ENCODE results near the gene FAM131C. TPM values are rescaled to one million over a fixed set of nuclear protein-coding genes. Genes with fewer than 3 reads are reported as not detected.
"Not testable (repeated sequence)": the region's sequence is repeated elsewhere in the genome, so short reads cannot be mapped to it uniquely, and the experiment has no call there.

The FAM131C gene
- total RNA-seq, 1 donor from 2014 or later = 0.72 TPM

DNA sequence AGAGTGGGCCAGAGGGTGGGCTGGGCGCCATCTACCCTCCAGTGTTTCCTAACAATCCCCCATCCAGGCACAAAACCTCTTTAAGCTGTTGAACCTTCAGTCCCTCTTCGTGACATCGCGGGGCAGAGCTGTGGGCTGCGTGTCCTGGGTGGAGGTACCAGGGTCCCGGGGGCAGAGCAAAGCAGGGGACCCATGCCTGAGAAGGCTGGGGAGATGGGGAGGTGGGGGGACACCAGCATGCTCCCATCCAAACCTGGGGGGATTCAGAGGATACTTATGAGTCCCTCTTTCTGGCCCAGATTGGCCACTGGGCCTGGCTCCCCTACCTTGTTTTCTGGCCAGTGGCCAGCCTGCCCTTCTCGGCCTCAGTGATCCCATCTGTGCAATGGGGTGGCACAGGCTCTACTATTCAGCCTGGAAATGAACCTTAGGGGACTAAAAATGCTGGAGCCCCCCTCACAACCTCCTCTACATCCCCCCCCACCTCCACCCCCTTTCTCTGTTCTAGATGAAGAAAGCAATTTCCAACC is 40.3 kb downstream of the FAM131C start:
- not testable (repeated sequence) for DNase-seq

DNA sequence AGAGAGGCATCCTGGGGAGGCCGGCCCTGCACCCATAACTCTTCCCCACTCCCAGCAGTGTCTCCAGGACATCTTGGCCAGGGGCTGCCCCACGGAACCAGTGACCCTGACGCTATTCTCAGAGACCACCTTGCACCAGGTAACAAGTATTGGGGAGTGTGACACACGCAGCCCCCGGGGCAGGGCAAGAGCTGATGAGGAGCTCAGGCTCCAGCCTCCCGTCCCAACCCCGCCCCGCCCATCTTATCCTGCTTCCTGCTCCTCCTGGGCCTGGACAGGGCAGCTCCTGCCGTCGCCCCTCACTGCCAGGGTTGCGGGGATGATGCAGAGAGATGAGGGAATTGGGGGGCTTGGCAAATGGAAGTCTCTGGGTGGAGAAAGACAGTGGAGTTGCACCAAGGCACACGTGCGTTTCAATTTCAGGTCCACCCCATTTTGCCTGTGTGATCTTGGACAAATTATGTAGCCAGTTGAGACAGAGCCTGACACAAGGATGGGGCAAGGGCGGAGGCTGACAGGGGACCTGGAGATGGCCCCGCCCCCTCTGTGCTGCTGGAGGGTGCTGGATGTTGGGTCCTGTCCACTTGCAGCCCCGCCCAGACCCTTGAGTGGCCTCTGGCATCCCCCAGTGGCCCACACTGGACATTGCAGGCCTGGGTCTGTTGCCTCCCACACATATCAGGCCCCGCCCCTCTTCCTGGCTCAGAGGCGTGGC is 40.9 kb downstream of the FAM131C start:
- peak; percentile 91 for DNase-seq

DNA sequence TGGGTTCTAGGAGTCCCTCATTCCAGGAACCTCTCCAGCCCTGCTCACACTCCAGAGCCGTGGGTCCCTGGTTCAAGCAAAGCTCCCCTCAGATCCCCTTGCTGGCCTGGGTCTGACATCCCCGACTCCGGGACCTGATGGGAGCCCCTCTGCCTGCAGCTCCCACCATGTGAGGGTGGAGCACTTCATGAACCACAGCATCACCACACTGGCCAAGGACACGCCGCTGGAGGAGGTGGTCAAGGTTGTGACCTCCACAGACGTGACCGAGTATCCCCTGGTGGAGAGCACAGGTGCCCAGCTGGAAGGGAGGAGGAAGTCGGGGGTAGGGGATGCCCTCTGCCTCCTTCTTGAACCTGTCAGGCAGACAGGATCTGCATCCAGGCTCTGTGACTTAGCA is 41.9 kb downstream of the FAM131C start:
- DNase-seq = no peak

DNA sequence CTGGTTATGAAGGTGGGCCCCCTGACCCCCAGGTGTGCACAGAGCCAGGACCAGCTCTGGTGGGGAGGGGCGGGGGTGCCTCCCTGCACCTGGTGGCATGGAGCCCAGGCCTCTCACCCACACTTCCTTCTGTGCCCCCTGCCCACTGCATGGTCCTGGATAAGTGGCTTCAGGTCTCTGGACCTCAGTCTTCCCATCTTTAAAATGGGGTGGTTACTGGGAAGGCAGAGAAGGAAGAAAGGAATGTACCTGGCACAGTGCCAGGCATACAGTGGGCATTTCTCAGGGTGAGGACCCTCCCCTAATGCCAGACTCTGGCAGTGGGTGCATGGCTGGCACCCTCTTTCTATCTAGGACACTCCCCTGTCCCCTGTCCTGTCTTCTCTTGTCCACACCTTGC is 44.2 kb downstream of the FAM131C start:
- no peak for DNase-seq

DNA sequence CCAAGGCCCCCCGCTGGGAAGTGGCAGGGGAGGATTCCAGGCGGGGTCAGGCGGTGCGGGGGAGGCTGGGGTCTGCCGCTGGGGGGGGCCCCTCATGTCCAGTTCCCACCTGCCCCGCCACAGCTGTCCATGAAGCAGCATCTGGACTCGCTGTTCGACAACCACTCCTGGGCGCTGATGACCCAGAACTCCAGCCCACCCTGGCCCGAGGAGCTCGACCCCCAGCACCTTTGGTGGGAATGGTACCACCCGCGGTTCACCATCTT is 44.5 kb downstream of the FAM131C start:
- not testable (repeated sequence) for DNase-seq

DNA sequence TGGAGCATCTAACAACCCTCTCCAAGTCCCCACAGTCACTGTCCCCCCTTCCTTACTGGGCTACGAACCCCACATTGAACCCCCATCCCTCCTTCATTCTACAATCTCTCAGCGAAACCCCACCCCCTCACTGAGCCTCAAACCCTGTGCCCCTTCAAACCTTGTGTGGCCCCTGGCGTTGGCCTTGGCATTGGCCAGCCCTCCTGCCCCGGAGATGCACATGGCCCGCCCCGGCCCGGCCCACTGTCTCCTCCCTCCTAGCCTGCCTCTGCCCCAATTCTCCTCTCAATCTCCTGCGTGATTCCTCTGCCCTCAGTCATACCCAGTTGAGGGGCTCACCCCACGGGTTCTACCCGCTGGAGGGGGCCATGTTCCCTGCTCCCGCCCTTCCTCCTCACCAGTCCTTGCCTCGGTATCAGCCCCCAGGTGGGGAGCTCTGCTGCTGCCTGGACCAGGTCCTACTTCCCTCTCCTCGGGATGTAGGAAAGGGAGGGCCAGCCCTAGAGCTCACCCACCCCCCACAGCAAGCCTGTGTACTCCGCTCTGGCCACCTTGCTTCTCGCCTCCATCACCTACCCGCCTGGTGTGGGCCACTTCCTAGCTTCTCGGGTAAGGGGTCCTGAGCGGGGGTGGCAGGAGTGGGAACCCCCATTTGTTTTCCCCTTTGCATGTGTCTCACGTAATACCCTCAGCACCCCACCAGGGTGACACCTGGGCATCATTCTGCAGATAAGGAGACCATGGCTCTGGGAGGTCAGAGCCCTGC is 45.0 kb downstream of the FAM131C start:
- no peak for DNase-seq

DNA sequence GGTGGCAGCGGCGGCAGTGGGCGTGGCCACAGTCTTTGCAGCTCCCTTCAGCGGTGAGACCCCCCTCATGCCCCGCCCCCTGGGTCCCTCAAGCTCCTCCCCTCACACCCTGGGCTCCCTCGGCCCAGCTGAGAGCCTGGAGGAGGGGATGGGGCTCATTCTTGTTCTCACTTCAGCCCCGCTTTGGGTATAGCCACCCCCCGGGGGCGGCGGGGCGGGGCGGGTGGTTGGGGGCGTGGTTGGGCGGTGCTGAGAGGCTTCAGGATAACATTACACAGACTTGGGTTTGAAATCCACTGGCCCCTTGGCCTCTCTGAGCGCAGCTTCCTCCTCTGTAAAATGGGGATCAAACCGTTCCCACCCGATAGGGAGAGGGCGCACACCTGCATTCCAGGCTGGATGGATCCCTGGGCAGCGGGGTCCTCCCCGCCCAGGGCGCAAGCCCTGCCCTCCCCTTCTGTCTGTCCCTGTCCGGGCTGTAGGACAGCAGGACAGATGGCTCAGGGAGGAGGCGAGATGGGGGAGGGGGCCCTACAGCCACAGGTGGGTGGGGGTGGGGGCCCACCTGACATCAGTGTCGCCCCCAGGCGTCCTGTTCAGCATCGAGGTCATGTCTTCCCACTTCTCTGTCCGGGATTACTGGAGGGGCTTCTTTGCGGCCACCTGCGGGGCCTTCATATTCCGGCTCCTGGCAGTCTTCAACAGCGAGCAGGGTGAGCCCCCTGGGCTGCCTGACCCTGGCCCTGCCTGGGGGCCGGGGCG is 46.5 kb downstream of the FAM131C start:
- DNase-seq = peak; percentile 42

DNA sequence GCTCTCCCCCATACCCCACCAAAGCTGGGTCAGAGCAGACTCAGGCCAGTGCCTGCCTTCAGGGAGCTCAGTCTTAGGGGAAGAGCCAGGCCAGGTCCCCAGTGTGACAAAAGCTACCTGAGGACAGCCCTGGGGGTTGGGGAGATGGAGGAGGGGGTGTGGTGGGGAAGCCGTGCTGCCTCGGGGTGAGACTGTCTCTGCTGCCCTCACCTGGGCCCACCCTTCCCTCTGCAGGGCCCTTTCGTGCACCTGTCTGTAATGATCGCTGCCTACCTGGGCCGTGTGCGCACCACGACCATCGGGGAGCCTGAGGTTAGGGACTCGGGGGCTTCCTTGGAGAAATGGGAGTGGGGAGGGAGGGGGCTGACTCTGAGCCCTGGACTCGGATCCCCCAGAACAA is 47.1 kb downstream of the FAM131C start:
- not testable (repeated sequence) for DNase-seq

DNA sequence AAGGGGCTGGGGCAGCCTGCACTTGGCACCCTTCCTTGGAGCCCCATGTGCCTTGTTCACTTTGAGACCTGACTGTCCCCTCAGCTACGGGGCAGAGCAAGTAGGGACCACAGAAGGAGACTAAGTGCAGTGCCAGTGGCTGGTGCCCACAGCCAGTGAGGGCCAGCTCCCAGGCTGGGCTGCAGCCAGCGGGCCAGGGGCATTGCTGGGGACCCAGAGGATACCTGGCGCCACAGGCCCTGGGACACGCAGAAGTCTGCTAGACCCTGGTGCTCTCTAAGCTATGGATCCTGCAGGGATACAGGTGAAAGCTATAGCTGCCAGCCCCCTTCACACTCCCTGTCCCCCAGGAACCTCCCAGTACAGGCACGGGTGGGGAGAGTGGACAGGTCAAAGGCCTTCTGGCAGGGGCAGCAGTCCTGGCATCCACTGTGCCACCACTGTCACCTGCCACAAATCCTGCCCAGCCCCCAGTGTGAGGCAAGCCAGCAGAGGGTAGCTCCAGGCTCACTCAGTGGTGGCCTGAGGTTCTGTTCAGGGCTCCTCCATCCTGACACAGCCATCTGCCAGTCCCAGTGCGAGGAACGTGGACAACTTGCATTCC is 50.3 kb downstream of the FAM131C start:
- DNase-seq = no peak

DNA sequence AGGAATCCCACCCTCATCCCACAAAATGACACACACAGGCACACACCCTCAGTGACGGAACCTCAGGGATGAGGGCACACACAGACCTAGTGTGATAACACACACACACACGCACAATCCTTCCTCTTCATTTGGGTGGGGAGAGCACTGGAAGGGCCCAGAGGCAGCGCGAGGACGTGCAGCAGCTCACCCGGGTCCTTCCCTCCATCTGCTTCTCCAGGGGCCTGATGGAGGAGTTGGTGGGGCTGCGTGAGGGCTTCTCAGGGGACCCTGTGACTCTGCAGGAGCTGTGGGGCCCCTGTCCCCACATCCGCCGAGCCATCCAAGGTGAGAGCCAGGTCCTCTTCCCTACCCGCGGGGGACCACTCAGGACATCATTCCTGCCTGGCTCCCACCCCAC is 51.1 kb downstream of the FAM131C start:
- DNase-seq = no peak

DNA sequence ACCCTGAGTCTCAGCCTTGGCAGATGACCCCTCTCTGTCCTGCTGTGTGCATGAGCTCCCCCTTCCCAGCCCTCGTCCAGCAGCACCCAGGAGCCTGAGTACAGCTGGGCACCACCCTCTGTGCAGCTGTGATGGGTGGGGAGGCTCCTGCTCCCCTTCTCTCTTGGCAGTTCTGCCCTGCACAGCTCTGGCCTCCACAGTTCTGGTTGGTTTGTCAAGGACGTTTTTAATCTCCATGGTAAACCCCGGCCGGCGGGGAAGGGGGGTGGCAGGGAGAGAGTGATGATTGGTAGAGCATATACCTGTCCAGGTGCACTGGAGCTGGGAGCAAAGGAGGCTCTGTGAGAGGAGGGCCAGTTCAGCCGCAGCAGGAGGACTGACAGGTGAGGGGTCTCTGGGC is 51.8 kb downstream of the FAM131C start, which contains the start of gene CLCNKA:
Gene CLCNKA, plus strand, starts transcription at position 356 of the 400 bp plus-strand sequence. CDS start 584 bp downstream, outside the sequence.
- DNase-seq = no peak

DNA sequence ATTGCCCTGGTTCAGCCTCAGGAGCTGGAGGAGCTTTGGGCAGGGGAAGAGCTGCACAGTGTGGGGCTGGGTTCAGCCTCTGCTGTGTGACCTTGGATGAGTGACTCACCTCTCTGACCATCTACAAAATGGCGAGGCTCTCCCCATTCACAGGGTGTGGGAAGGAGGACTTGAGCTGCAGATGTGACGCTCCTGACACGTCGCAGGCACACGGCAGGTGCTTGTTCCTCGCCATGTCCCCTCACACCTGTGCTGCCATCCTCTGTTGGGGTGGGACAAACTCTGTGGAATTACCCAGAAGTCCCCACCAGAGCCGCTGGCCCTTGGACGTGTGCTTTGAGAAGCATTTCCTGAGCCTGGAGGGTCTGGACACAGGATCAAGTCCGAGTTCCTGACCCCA is 52.6 kb downstream of the FAM131C start:
- not testable (repeated sequence) for DNase-seq

DNA sequence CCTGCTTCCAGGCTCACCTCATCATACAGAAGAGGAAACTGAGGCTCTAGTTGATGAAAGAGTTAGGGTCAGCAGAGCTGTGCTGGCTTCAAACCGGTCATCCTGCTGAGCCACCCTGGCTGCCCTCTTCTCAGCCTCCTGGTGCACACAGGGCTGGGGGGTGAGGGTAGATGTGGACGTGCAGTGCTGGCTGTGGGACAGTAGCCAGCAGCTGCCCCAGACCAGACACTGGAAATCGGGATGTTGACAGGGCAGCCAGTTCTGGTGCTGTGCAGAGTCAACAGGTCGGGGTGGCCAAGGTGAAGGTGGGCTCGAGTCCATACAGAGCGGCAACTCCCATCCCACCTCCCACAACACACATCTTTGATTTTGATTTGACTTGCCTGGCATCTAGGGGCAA is 53.1 kb downstream of the FAM131C start:
- DNase-seq = no peak

DNA sequence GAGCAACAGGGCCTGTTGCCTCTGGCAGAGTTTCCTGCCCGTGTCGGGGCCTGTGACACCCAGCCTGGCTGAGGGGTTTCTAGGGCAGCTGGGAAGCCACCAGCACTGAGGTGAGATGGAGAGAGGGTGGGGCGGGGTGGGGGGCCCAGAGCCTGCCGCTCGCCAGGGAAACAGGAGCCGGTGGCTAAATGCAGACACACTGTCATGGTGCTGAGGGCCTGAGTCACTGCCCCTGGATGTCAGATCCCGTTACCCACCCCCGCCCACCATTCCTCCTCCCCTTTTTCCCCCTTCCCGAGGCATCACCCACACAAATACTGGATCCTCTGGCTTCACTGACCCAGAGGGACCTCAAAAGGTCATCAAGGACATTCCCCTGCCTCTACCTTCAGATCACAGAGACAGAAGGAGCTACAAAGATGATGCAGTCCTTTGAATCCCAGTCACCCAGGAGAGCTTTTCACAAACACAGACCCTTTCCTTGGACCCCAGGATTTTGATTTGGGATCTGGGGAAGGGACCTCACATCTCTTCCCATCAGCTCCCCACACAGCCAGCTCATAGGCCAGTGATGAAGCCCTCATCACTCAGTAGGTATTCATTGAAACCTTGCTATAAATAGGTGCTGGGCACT is 53.7 kb downstream of the FAM131C start:
- DNase-seq = peak; percentile 63

DNA sequence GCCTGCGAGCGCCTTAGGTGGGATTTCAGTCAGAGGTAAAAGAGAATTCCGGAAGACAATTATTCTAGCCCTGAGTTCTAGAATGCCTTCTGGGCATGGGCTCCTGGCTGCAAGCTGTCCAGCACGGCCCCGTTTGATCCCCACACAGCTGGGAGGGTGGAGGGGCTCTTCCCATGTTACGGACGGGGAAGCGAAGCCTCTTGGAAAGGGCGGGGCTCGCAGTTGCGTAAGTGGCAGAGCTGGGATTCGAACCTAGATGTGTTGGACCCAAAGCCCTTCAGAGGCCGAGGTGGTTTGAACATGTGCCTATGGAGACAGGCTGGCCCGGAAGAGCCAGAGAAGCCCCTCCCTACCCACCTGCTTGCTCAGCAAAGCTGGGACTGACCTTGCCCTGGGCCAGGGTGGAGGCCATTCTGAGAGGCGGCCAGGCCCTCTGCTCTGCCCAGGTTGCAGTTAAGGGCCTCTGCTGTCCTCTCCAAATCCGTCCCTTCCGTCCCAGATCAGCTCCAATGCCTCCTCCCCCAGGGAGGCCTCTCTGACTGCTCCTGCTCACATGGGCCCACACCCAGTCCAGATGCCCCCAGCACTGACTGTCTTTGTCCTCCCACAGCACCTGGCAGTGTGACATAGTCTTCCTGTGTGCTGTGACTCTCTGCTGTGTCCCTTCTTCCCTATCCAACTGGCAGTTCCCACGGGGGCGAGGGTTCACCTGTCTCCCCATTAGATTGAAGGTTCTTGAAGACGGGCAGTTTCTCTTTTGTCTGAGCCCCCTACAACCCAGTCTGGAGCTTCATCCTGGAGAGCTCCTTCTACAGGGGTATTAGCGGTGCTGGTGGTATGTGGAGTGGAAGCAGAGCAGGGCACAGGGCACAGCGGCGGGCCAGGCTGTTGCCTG is 54.5 kb downstream of the FAM131C start:
- peak; percentile 37 for DNase-seq

DNA sequence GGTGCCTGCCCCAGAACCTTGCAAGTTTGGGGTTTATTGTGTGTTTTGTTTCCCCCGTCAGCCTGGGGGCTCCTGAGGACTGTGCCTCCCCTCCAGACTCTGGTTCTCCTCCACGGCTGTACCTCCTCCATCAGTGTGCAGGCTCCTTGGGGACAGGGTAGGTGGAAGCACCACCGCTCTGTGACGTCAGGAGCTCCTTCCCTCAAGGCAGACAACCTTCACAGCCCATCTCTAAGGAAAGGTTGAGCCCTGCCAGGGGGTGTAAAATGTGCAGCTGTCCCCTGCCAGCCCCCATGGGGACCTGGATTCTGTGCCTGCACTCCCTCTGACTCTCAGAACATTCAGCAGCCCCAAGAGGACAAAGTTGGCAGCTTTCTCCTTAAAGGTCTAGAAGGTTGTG is 55.1 kb downstream of the FAM131C start:
- no peak for DNase-seq

DNA sequence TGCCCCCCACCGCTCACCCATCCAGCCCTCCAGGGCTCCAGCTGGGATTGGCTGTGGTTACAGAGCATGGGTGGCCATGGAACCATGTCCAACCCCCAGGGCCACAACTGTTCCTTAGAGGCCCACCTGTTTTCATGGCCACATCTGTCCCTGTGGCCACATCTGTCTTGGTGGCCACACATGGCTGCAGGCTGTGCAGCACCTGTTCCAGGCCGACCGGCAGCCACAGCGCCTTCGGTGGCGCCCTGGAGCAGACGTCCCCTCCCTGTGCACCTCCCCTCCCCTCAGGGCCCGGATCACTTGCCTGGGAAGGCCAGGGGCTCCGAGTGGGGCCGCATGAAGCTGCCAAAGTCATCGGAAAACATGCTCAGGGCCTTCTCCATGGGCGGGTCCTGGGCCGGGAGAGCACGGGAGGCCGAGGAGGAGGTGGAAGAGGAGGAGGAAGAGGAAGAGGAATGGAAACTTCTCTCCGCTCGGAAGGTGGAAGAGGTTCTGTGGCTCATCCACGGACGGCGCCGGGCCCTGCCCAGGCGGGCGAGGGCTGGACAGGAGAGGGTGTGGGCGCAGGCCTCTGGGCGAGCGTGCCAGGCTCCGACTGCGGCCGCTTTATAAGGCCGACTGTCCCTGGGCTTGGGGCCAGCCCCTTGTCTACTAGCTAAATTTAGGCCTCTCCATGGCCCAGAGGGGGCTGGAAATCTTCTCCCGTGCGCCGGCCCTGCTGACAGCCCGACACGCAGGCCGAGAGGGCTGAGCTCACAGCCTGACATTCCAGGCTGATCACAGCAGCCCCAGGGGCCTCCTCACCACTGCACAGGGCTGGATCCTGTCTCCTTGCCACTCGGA is 55.8 kb downstream of the FAM131C start, which contains the start of gene HSPB7:
Gene HSPB7, minus strand, starts transcription at position 583 of the 843 bp plus-strand sequence. Its CDS starts 80 bp downstream, at position 503.
- DNase-seq = peak; percentile 93

DNA sequence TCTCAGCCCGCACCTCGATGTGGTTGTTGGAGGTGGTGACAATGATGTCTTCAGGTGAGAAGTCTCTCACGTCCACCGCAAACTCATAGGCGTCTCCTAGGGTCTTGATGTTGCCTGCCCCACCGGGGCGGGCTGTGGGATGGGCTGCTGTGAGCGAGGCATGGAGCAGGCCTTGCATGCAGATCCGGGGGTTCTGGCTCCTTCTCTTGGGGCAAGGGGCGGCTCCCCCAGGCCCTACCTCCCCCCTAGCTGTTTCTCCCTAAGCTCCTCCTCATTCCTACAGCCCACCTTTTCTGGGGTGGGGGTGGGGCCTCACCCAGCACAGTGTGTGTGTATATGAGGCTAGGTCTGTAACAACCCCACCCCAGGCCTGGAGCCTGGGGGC is 56.4 kb downstream of the FAM131C start:
- DNase-seq = no peak

DNA sequence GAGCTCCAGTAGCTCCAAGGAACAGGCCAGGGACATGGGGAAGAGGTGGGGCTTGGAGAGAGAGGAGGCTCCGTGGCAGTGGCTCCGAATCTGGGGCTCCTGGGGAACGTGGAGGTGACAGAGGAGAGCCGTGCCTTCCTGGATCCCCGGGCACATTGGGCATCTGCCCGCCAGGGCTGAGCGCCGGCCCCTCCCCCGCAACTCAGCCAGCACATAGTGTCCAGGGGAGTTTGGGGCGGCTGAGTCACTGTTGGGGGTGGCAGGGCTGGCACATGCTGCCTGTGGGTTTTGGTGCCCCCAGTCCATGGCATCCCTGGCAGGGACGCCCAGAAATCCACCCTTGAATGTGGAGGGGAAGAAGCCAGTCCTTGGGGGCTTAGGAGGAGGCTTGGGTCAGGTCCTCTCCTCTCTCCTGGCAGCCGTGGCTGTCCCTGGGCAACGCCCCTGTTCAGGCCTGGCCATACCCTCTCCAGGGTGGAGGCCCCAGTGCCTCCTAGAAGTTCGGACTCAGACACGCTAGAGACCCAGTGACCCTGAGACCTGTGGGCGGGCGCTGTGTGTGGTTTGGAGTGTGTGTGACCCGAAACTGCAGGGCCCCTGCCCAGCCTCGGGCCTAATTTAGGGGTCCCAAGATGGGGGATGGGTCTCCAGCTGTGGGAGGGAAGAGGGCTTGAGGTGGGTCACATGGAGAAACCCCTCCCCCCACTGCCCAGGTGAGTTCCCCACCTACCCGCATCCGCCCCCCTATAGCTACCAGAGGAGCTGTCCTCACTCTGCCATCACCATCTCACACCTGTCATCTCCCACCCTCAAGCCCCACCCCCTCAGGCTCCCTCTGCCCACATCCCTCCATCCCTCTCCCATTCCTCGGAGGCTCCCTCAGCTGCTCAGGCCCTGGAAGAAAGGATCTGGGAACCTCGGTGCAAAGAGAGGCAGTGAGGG is 57.2 kb downstream of the FAM131C start:
- DNase-seq = no peak

Data from tongue (tissue), 2 donors.